Stimulated activated CD8-positive, alpha-beta memory T cell treated with anti-CD3 and anti-CD28 coated beads, Interleukin-12 subunit alpha, Interleukin-12 subunit beta, amount 100 ng/mL, for 24 hours (primary cell): Measurements from ENCODE around the gene ITGAV.

Experiments used
- DNase-seq: peaks from one replicate; pipeline ENCODE4 v3.0.0-alpha.2; 2020; ENCODE audit errors: extremely low read depth

Gene ITGAV

DNA sequence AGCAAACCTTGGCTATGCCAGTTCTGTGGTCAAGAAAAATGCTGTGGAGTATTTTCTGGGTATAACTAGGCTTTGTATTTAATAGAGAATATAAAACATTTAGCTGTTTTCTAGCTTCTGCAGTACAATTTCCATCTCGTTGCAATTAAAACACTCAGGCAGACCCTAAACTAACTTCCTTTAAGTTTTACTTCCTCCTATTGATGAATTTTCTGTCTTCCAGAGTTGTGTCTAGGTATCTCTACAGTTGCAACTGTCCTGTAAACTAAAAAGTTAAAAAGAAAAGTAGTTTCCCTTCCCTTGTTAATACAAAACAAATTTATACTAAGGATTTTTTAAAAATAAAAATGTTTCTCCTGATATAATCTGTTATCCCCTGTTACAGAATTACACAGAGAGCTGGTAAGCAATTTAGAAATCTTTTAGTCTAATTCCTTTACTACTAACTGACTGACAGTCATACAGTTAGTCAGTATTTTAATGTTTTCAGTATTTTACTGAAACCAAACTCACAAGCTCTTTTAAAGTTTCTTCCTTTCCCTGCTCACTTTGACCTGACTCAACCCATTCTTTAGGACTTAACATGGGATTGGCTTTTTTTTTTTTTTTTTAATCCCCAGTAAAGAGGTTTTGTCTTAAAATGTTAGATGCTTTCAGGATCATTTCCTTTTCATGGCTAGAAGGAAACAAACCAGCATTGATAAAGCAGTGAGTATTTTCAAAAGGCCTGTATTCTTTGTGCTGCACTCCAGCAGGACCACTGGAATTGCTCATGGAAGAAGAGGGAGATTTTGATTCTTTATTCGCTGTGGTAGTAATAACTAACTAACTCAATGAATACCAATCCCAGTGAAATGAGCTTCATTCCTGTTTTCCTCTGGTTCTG, 22.9 kb downstream of the ITGAV start:
- DNase-seq, result no peak

DNA sequence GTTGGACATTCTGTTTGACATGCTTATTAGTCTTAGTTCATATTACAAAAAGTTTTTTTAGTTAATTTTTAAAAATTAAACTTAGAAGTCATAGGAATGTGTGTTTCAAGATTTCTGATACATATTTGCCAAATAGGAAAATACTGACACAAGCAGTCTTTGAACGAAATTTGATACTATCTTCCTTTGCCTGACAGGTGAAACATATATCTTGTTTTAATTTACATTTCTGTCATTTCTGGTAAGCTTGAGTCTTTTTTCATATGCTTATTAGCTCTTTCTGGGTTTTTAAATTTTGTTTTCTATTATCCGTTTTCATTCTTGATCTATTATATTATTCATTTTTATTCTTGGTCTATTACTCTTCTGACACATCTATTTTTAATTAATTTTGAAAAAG, 24.5 kb downstream of the ITGAV start:
- DNase-seq, result no peak

DNA sequence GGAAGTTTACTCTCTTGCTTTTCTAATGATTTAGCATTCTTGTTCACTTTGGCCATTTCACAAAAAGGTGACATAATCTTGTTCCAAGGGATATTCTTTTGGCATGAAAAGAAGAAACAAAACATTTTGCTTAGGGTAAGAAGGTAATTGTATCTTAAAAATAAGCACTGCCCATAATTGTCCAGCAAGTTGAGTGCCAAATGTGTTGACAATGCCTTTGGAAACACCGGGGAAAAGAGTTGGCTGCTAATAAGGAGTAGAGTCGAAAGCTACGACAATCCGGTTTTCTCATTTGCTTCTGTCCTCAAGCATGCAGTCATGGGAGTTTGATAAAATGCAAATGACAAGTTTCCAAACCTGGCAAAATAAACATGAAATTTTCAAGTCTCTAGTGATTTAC, 27.3 kb downstream of the ITGAV start:
- DNase-seq, result no peak

GRCh38 chr2:186617771-186618170, 27.9 kb downstream of the ITGAV start:
- DNase-seq, result no peak

DNA sequence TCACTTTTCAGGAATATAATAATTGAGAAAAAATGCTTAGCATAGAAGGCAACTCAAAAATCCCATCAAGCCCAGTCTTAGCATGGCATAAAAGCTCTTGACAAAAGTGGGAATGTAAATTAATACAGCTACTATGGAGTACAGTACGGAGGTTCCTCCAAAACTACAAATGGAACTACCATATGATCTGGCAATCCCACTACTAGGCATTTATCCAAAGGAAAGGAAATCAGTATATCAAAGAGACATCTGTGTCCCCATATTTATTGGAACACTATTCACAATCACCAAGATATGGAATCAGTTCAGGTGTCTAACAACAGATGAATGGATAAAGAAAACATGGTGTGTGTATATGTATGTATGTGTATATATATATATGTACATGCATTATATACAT, 28.8 kb downstream of the ITGAV start:
- DNase-seq, result no peak

DNA sequence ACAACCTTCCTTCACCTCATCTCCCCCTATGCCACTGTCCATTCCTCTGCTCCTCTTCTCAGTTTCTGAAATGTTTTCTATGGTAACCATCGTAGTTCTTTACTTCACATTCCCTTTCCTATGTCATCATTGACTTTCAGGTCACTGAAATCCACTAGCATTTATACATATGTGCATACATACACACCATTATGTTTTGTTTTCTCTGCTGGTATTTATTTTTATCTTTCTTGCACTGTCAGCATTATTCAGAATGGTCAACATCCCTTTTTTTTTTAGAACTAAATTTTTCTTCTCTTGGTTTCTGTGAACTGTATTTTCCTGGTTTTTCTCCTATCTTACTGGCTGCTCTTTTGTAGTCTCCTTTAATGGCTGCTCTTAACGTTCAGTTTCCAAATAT, 33.2 kb downstream of the ITGAV start:
- no peak for DNase-seq

GRCh38 chr2:186624276-186624675, 34.4 kb downstream of the ITGAV start:
- no peak for DNase-seq

DNA sequence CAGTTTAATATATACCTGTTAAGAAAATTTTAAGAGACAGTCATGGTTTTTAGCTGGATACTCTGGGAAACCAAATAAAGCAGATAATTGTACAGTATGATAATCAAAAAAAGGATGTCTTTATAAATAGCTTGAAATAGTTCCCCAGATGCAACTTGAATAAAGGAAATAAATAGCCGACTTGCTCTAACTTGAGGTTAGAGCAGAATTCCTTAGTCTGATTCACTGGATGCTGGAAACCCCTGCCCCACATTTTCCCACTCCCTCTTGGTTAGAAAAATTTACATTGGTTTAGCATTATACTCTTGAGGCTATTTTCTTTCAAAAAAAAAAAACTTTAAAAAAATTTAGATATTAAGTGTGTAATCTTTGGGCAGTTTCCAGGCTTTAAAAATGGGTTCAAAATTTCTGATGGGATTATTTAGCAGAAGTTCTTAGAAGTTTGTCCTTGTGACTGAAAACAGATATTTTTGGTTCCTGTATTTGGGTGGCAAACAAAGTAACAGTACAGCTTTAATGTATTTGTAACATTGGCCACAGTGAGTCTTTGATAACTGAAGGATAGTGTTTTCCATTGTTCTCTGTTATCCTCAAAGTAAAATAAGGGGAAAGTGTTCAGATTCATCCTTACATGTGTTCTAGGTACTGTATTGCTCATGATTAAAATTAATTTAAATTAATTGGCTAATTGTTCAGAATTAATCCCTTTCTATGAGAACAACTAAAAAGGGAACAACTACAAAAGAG, 39.6 kb downstream of the ITGAV start:
- DNase-seq, result no peak

GRCh38 chr2:186632417-186632816, 42.6 kb downstream of the ITGAV start:
- DNase-seq, result no peak

DNA sequence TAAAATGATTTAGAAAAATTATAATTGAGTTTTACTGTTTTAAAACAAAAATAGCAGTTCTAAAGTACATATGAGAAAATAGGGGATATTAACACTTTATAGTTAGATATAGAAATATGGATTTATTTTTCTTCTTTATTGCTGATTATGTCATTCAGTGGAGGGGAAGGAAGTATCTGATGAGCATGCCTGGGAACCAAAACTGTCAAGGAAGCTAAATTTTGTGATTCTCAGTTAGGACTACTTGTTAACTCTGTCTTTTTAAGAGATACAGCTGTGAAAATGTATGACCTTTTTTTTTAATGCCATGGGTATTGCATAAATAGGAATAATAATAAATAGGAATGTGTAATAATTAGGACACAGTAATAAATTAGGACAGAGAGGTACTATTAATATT, 44.8 kb downstream of the ITGAV start:
- DNase-seq, result no peak

DNA sequence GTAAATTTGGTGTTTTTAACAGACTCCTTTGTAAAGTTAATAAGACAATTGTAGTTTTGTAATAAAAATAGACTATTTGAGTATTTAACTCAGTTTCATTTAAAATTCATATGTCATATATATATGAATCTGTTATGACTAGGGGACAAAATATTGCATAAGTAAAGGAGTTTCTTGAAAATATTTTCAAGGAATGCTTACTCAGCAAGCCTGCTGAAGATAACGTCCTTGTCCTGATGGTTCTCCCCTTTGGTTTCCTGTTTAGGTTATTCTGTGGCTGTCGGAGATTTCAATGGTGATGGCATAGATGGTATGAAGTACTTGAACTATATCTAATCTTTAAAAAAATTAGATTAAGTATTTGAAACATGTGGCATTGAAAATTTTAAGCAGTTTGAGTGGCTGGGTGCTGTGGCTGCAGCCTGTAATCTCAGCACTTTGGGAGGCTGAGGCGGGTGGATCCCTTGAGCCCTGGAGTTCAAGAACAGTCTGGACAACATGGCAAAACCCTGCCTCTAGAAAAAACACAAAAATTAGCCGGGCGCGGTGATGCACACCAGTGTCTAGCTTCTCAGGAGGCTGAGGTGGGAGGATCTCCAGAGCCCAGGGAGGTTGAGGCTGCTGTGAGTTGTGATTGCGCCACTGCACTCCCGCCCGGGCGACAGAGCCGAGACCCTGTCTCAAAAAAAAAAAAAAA, 47.1 kb downstream of the ITGAV start:
- DNase-seq, result no peak

- no peak for DNase-seq
These were observed 47.6 kb downstream of the ITGAV start for GRCh38 chr2:186637497-186637800.

DNA sequence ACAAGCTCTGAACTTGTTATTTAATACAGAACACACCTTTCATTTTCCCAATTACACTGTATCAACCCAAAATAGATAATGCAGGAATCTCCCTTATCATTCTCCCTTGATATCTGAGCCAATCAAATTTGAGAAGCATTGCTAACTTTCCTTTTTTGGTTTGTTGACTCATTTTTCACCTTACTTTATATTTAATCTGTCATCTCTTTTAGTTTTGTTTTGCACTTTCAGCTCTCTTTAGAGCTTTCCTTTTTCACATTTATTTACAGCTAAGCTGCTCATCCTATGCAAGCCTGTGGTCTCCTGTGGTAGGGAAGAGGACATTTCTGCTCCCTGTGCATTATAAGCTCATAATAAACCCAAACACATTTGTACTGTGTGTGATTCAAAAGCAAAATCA, 50.1 kb downstream of the ITGAV start:
- DNase-seq, result no peak

DNA sequence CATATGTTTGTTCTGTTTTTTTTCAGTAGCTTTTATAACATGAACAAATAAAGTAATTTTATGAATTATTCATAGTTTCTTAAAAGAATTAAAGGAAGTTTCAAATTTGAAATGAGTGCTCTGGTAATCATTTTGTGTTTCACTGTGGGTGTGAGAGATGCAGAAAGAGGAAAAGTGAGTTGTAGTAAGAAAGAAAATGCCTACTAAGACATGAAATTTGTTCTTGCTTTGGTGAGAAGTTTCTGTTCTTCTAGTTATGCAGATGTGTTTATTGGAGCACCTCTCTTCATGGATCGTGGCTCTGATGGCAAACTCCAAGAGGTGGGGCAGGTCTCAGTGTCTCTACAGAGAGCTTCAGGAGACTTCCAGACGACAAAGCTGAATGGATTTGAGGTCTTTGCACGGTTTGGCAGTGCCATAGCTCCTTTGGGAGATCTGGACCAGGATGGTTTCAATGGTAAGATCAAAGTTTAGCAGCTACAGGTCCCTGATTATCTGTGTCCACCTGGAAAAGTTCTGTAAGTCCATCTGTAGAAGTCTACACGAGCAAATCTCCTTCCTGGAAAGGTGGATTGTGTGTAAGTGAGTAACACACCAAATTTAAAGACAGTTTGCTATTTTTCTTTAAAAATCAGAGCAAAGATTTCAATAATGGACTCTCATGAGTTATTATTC, 51.4 kb downstream of the ITGAV start:
- no peak for DNase-seq

GRCh38 chr2:186641807-186642321, 52.0 kb downstream of the ITGAV start:
- DNase-seq, result no peak

DNA sequence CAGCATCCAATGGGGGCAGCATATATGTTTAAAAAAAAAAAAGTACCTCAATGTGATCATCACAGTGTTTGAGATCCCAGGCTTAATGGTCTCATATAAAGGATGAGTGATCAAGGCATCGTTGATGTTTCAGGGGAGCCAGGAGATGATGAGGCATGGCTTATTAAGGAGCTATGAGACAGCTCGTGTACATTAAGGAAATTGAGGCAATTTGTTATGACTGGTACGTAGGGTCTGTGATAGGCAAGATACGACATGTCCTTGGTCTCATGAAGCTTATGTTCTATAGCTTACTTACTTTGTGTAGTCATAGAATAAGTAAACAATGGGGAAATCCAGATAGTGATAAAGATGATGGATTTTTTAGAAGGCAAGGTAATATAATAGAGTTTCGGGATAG, 54.9 kb downstream of the ITGAV start:
- no peak for DNase-seq

- DNase-seq, result no peak
These were observed 56.1 kb downstream of the ITGAV start for GRCh38 chr2:186645999-186646398.

DNA sequence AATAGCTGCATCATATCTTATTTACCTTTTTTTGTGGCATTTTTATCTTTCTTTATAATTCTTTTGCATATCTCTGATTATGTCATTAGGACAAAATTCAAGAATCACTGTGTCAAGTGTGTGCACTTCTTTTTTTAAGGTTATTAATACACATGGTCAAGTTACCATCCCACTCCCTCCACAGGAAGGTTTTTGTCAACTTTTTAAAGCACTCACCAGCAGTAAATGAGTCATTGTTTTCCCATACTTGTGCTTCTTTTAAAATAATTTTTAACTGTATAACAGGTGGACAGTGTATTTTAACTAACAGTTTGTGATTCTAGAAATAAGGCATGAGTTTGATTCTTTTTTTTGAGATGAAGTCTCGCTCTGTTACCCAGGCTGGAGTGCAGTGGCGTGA, 58.3 kb downstream of the ITGAV start:
- DNase-seq, result no peak

GRCh38 chr2:186653511-186653910, 63.7 kb downstream of the ITGAV start:
- no peak for DNase-seq

DNA sequence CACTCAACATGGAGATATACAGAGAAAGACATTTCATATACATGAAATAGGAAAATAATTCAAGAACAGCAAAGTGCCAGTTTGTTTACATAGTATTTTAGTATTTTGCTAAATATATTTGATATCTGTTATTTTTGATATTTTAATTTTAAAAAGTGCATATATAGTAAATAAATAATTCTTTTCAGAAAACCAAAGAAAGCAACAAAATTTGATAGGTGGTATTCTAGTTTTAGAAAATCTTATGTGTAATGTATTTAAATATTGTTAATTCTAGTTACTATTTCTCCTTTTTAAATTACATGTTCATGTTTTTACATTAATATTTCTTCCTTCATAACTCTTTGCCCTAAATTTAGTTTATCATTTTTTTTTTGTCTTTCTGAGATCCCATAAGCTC, 69.5 kb downstream of the ITGAV start:
- DNase-seq, result no peak

DNA sequence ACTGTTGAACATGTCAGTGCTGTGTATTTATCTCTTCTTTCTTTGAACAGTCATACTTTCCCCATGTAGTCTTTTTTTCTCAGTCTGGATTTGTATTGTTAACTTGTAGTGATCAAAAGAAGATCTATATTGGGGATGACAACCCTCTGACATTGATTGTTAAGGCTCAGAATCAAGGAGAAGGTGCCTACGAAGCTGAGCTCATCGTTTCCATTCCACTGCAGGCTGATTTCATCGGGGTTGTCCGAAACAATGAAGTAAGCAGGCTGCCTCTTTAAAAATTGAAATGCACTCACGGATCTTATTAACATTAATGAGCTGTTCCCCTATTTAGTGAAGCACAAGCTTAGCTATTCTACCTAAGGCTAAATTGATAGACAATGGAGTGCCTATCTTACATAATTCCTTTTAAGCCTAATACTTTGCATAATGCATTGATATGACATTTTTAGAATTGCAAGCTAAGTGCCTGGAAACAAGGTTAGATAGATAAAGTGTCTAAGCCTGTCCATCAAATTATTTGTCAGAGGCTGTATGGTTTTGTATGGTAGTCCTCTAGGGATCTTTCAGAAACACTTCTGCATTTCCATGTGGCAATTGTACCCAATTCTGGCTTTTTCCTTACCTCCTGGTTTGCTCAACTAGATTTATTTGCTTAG, 74.7 kb downstream of the ITGAV start:
- no peak for DNase-seq

GRCh38 chr2:186669146-186669545, 79.3 kb downstream of the ITGAV start:
- DNase-seq, result no peak
